Dermis microvascular lymphatic vessel endothelial cell (primary cell): ENCODE results near the gene SELENOW. TPM values are rescaled to one million over a fixed set of nuclear protein-coding genes. Genes with fewer than 3 reads are reported as not detected.

Source experiments
- DNase-seq, 2 donors: peaks; one replicate each; pipeline versions ENCODE4 v3.0.0 to v3.0.0-alpha.2; 2010; ENCODE audit warnings: low read depth in 2 of 2
- total RNA-seq: library from RNA; depleted of rRNA; stranded (reverse); fragments of >200 nt; gene quantifications from 2 replicates; pipeline ENCODE4 v1.2.1, GENCODE V29; 2014

SELENOW gene
- total RNA-seq, 1 donor from 2014 or later, result 200 TPM

DNA sequence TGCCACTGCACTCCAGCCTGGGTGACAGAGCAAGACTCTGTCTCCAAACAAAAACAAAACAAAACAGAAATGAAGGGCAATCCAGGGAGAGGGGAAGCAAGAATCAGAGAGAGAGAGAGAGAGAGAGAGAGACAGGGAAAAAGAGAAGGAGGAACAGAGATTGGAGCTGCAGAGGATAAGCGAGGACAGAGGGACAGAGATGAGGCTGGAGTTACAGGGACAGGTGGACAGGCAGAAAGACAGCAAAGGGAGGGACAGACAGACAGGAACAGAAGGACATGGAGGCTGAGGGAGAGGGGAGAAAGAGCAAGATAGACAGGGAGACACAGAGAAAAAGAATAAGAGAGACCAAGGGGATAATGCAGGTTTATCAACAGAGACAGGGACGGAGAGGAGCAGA, 41.9 kb downstream of the SELENOW start:
- no peak for DNase-seq

DNA sequence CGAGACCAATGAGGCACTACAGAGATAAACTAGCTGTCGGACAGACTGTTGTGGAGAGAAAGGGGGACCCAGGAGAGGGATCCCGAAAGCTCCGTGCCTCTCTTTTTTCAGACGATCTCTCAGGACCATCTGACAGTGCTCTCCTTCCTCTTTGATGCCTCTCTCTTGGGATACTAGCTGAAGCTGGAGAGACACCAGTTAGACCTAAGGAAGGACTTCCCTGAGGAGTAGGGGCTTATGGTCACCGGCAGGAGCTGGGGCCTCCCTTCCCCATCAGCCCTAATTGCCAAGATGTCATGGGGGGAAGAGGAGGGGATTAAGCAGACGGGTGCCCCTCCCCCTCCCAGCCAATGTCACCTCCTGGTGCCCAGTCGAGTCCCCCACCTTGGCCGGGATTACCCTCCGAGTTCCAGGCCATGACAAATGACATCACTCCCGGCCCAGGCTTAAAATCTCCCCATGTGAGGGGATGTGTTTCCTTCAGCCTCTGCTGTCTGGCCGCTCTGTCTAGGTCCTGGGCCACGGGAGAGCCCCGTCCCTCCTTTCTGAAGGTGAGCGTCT, 43.0 kb downstream of the SELENOW start, which contains the start of gene CRX:
TSS of gene CRX (plus strand) at position 478 of the 561 bp plus-strand sequence. CDS start 12,507 bp downstream, outside the sequence.
- no peak for DNase-seq

DNA sequence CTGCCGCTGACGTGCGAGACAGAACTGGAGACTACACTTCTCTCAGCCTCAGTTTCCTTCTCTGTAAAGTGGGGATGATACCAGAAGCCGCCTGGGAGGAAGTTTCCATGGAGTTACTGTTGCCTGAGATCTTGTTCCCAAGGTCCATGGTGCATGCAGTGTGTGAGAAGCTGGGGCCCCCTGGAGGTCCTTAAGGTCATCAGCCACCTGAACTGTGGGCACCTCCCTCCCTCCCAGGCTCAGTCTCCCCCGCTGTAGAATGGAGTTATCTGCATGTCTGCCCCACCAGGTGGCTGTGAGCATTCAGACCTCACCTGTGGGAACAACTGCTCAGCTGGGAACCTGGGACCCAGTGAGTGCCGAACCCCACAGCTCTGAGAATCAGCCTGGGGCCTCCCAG, 45.9 kb downstream of the SELENOW start:
- no peak for DNase-seq

DNA sequence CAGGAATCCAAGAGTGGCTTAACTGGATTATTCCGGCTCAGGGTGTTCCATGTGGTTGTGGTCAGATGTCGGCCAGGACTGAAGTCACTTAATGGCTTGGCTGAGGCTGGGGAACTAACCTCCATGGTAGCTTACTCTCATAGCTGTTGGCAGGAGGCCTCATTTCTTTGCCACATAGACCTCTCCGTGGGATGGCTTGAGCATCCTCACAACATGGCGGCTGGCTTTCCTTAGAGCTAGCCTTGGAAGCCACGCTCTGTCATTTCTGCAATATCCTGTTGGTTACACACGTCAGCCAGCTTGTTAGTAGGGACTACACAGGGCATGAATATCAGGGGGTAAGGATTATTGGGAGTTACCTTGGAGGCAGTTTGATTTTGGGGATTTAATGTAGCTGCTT, 48.3 kb downstream of the SELENOW start:
- no peak for DNase-seq

DNA sequence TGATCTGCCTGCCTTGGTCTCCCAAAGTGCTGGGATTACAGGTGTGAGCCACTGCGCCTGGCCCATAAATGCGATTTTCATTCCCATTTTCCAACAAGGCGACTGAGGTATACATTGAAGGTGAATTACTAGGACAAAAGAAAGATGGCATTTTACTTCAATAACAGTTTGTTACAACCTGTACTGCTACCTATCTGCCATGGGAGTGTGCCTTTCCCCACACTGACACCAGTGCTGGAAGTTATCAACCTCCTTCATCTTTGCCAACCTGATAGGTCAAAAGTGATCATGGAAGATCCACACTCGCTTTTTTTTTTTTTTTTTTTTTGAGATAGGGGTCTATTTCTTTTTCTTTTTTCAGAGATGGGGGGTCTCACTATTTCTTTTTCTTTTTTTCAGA, 54.2 kb downstream of the SELENOW start:
- DNase-seq, result no peak

Other genes with a start within 250 kb of the SELENOW start
- 0.39 and 0.63 TPM in 2 replicates for gene ZNF541, start 205.6 kb upstream of the SELENOW start, total RNA-seq
- 2.8 and 5.7 TPM in 2 replicates for gene BICRA, start 169.6 kb upstream of the SELENOW start, total RNA-seq
- 73.6 and 146 TPM in 2 replicates for gene EHD2, start 65.3 kb upstream of the SELENOW start, total RNA-seq
- gene NOP53, start 33.2 kb upstream of the SELENOW start, total RNA-seq, result 71.5 and 106 TPM in 2 replicates
- not detected in 2 replicates for gene TPRX1, start 25.8 kb downstream of the SELENOW start, total RNA-seq
- not detected in 2 replicates for gene CRX, start 43.2 kb downstream of the SELENOW start, total RNA-seq
- not detected in 2 replicates for gene TPRX2, start 80.5 kb downstream of the SELENOW start, total RNA-seq
- not detected in 2 replicates for gene SULT2A1, start 107.6 kb downstream of the SELENOW start, total RNA-seq
- gene BSPH1, start 213.5 kb downstream of the SELENOW start, total RNA-seq, result not detected in 2 replicates
- not detected in 2 replicates for gene ELSPBP1, start 215.9 kb downstream of the SELENOW start, total RNA-seq